HUDEP-2 (cell line): ENCODE results near the gene AOC3.

Experiments
- DNase-seq, 76 experiments: peaks; one replicate each; lab custom pipeline; 2025; ENCODE audit not compliant: unreplicated experiment in 76 of 76; lab: John Stamatoyannopoulos, UW

AOC3 gene

GRCh38 chr17:42850954-42851353 lies at the start of gene AOC3:
TSS of gene AOC3 (plus strand) at chr17:42851199. CDS start at chr17:42851344, 145 bp downstream.
- DNase-seq: no peak

- no peak for DNase-seq
These were observed 47.7 kb upstream of the AOC3 start for GRCh38 chr17:42803074-42803883.

- no peak for DNase-seq
These were observed 46.1 kb upstream of the AOC3 start for GRCh38 chr17:42804918-42805367.

- no peak for DNase-seq
These were observed 44.8 kb upstream of the AOC3 start for GRCh38 chr17:42806249-42806648.

GRCh38 chr17:42809250-42809649 lies 41.7 kb upstream of the AOC3 start:
- no peak for DNase-seq

GRCh38 chr17:42814633-42815399 lies 36.2 kb upstream of the AOC3 start:
- no peak for DNase-seq

GRCh38 chr17:42817866-42818265 lies 33.1 kb upstream of the AOC3 start:
- no peak for DNase-seq

GRCh38 chr17:42818379-42818778 lies 32.6 kb upstream of the AOC3 start:
- DNase-seq: no peak

GRCh38 chr17:42819939-42820535 lies 31.0 kb upstream of the AOC3 start:
- peak in 71 of 76 experiments; percentile 4 to 80 (median 50) for DNase-seq

GRCh38 chr17:42821176-42821575 lies 29.8 kb upstream of the AOC3 start:
- DNase-seq: no peak

GRCh38 chr17:42827472-42827871 lies 23.5 kb upstream of the AOC3 start:
- DNase-seq: no peak

GRCh38 chr17:42830971-42831370 lies 20.0 kb upstream of the AOC3 start:
- no peak for DNase-seq

GRCh38 chr17:42832213-42832933 lies 18.6 kb upstream of the AOC3 start:
- DNase-seq: peak in 1 of 76 experiments; percentile 34

- peak in 74 of 76 experiments; percentile 36 to 97 (median 80) for DNase-seq
These were observed 17.8 kb upstream of the AOC3 start, which contains the start of gene PSME3 for GRCh38 chr17:42832934-42833766. TSS of gene PSME3 (plus strand) at chr17:42833397. CDS start at chr17:42833632, 235 bp downstream.

GRCh38 chr17:42833767-42834422 lies 17.1 kb upstream of the AOC3 start:
- DNase-seq: peak in 1 of 76 experiments; percentile 34

GRCh38 chr17:42835732-42836131 lies 15.3 kb upstream of the AOC3 start:
- DNase-seq: no peak

GRCh38 chr17:42841975-42842685 lies 8.9 kb upstream of the AOC3 start:
- DNase-seq: no peak

- peak in 15 of 76 experiments; percentile 4 to 42 (median 16) for DNase-seq
These were observed 7.6 kb upstream of the AOC3 start for GRCh38 chr17:42843358-42843934.
